Measurements from ENCODE around the gene RNF121. TPM values are rescaled to one million over a fixed set of nuclear protein-coding genes. Genes with fewer than 3 reads are reported as not detected.

RNF121 gene
- total and polyA plus RNA-seq, 2 donors (not counting 1 experiment from before 2014, with no cell fraction given), result 29.6 to 48.6 TPM

- no peak overlapping the region for H3K27ac ChIP-seq (ENCODE audit: insufficient read depth, low read length)
- H3K79me2 ChIP-seq (ENCODE audit: control insufficient read depth, insufficient read depth, low read length), result no peaks in the 10 kb centered on the region
- peaks cover 49% of the 10 kb centered on the region for H3K36me3 ChIP-seq (ENCODE audit: control insufficient read depth, insufficient read depth, low read length)
- H4K20me1 ChIP-seq (ENCODE audit: control insufficient read depth, extremely low read depth, insufficient read depth, low read length), result no peaks in the 10 kb centered on the region
- H3K9me3 ChIP-seq (ENCODE audit: control insufficient read depth, insufficient read depth, low read depth, low read length), result no peaks in the 10 kb centered on the region
- H3K27me3 ChIP-seq (ENCODE audit: control insufficient read depth, insufficient read depth, low read length), result no peaks in the 10 kb centered on the region
- H3K4me3 ChIP-seq (replicated peaks in 1 of 4; ENCODE audit: control extremely low read depth in 1 of 4, insufficient read depth in 1 of 4, low read depth in 3 of 4, low read length in 4 of 4), result no peak overlapping the region
- no peak overlapping the region for H2AFZ ChIP-seq (ENCODE audit: low read length)
- TF ChIP-seq CTCF (conservative IDR thresholded peaks at IDR 0.05 in 1 of 2, IDR thresholded peaks at IDR 0.05 in 1 of 2; ENCODE audit: low read depth in 1 of 2, low read length in 2 of 2), result no peak
- TF ChIP-seq EZH2 (IDR thresholded peaks at IDR 0.05; ENCODE audit: low read length, missing control alignments), result no peak
- H3K4me1 ChIP-seq (ENCODE audit: control insufficient read depth, extremely low read depth, insufficient read depth, low read length), result peaks cover 3% of the 10 kb centered on the region
- H3K4me2 ChIP-seq (ENCODE audit: extremely low read depth, insufficient read depth, low read length), result no peak overlapping the region
- no peak overlapping the region for H3K9ac ChIP-seq (ENCODE audit: insufficient read depth, low read length)
- peak in 1 of 2 donors; percentile 29 for DNase-seq (ENCODE audit: low read depth in 2 of 2)
These were observed 73.2 kb downstream of the RNF121 start for GRCh38 chr11:72001834-72002591.

- Histone ChIP-seq H3K9ac (ENCODE audit: insufficient read depth, low read length) (no peak overlapping the region), H4K20me1 (ENCODE audit: control insufficient read depth, extremely low read depth, insufficient read depth, low read length) (no peaks in the 10 kb centered on the region), H3K27me3 (ENCODE audit: control insufficient read depth, insufficient read depth, low read length) (no peaks in the 10 kb centered on the region), H3K36me3 (ENCODE audit: control insufficient read depth, insufficient read depth, low read length) (peaks cover 51% of the 10 kb centered on the region), H3K27ac (ENCODE audit: insufficient read depth, low read length) (no peak overlapping the region), H3K4me3 (replicated peaks in 1 of 4; ENCODE audit: control extremely low read depth in 1 of 4, insufficient read depth in 1 of 4, low read depth in 3 of 4, low read length in 4 of 4) (no peak overlapping the region), H2AFZ (ENCODE audit: low read length) (no peak overlapping the region), H3K4me2 (ENCODE audit: extremely low read depth, insufficient read depth, low read length) (no peak overlapping the region), H3K79me2 (ENCODE audit: control insufficient read depth, insufficient read depth, low read length) (no peaks in the 10 kb centered on the region), H3K4me1 (ENCODE audit: control insufficient read depth, extremely low read depth, insufficient read depth, low read length) (peaks cover 3% of the 10 kb centered on the region), H3K9me3 (ENCODE audit: control insufficient read depth, insufficient read depth, low read depth, low read length) (no peaks in the 10 kb centered on the region)
- no peak for DNase-seq (ENCODE audit: low read depth in 2 of 2)
- TF ChIP-seq CTCF (conservative IDR thresholded peaks at IDR 0.05 in 1 of 2, IDR thresholded peaks at IDR 0.05 in 1 of 2; ENCODE audit: low read depth in 1 of 2, low read length in 2 of 2) (no peak), EZH2 (IDR thresholded peaks at IDR 0.05; ENCODE audit: low read length, missing control alignments) (no peak)
These were observed 74.3 kb downstream of the RNF121 start for GRCh38 chr11:72002841-72003775.

- Histone ChIP-seq H2AFZ (ENCODE audit: low read length) (no peak overlapping the region), H3K9ac (ENCODE audit: insufficient read depth, low read length) (no peak overlapping the region), H3K4me3 (replicated peaks in 1 of 4; ENCODE audit: control extremely low read depth in 1 of 4, insufficient read depth in 1 of 4, low read depth in 3 of 4, low read length in 4 of 4) (no peak overlapping the region), H3K79me2 (ENCODE audit: control insufficient read depth, insufficient read depth, low read length) (no peaks in the 10 kb centered on the region), H3K27me3 (ENCODE audit: control insufficient read depth, insufficient read depth, low read length) (no peaks in the 10 kb centered on the region), H3K27ac (ENCODE audit: insufficient read depth, low read length) (no peak overlapping the region), H3K4me1 (ENCODE audit: control insufficient read depth, extremely low read depth, insufficient read depth, low read length) (peaks cover 3% of the 10 kb centered on the region), H4K20me1 (ENCODE audit: control insufficient read depth, extremely low read depth, insufficient read depth, low read length) (no peaks in the 10 kb centered on the region), H3K36me3 (ENCODE audit: control insufficient read depth, insufficient read depth, low read length) (peaks cover 54% of the 10 kb centered on the region), H3K9me3 (ENCODE audit: control insufficient read depth, insufficient read depth, low read depth, low read length) (no peaks in the 10 kb centered on the region), H3K4me2 (ENCODE audit: extremely low read depth, insufficient read depth, low read length) (no peak overlapping the region)
- TF ChIP-seq EZH2 (IDR thresholded peaks at IDR 0.05; ENCODE audit: low read length, missing control alignments), result no peak
- TF ChIP-seq CTCF (conservative IDR thresholded peaks at IDR 0.05 in 1 of 2, IDR thresholded peaks at IDR 0.05 in 1 of 2; ENCODE audit: low read depth in 1 of 2, low read length in 2 of 2), result no peak
- no peak for DNase-seq (ENCODE audit: low read depth in 2 of 2)
These were observed 74.9 kb downstream of the RNF121 start for GRCh38 chr11:72003776-72004171.

Measured in fibroblast of lung (primary cell).